H9 (cell line): Measurements from ENCODE around the gene TFIP11. TPM values are rescaled to one million over a fixed set of nuclear protein-coding genes. Genes with fewer than 3 reads are reported as not detected.

Source experiments
- DNase-seq: peaks from one replicate; pipeline ENCODE4 v3.0.0-alpha.2; 2017
- H2AFZ ChIP-seq: one replicate; pipeline ENCODE4 v1.6.1; 2013; ENCODE audit warnings: mild to moderate bottlenecking, low read length, control low read depth, moderate library complexity
- H2AK5ac ChIP-seq: 2 replicates; pipeline ENCODE4 v1.6.1; 2013; ENCODE audit warnings: low read length, control low read depth, mixed read lengths; ENCODE audit not compliant: insufficient read length
- H2BK120ac ChIP-seq: one replicate; pipeline ENCODE4 v1.6.1; 2013; ENCODE audit warnings: low read depth, mild to moderate bottlenecking, low read length, control low read depth, inconsistent platforms; ENCODE audit not compliant: poor library complexity, severe bottlenecking
- H2BK12ac ChIP-seq: 2 replicates; pipeline ENCODE4 v1.6.1; 2013; ENCODE audit warnings: low read length, control low read depth, mixed read lengths, low read depth; ENCODE audit not compliant: insufficient read length
- H2BK15ac ChIP-seq: 2 replicates; pipeline ENCODE4 v1.6.1; 2013; ENCODE audit warnings: low read depth, low read length, control low read depth
- H2BK20ac ChIP-seq: one replicate; pipeline ENCODE4 v1.6.1; 2013; ENCODE audit warnings: low read depth, mild to moderate bottlenecking, low read length, control low read depth, inconsistent platforms; ENCODE audit not compliant: poor library complexity, severe bottlenecking
- H2BK5ac ChIP-seq: 2 replicates; pipeline ENCODE4 v1.6.1; 2013; ENCODE audit warnings: low read length, control low read depth, mixed read lengths; ENCODE audit not compliant: insufficient read length
- H3K14ac ChIP-seq: 2 replicates; pipeline ENCODE4 v1.6.1; 2013; ENCODE audit warnings: low read length, control low read depth; ENCODE audit not compliant: insufficient read depth
- H3K18ac ChIP-seq: 2 replicates; pipeline ENCODE4 v1.6.1; 2013; ENCODE audit warnings: low read depth, mild to moderate bottlenecking, mixed read lengths, low read length, control low read depth; ENCODE audit not compliant: insufficient read length
- H3K23ac ChIP-seq: 2 replicates; pipeline ENCODE4 v1.6.1; 2013; ENCODE audit warnings: low read length, control low read depth, mixed read lengths, low read depth; ENCODE audit not compliant: insufficient read length
- H3K23me2 ChIP-seq: 2 replicates; pipeline ENCODE4 v1.6.1; 2013; ENCODE audit warnings: low read depth, mild to moderate bottlenecking, mixed read lengths, low read length, control low read depth; ENCODE audit not compliant: insufficient read length, poor library complexity, severe bottlenecking
- H3K27ac ChIP-seq: 2 replicates; pipeline ENCODE4 v1.5.1; 2013; ENCODE audit warnings: low read length, control low read depth, mixed read lengths, low read depth; ENCODE audit not compliant: insufficient read length
- H3K27me3 ChIP-seq: 2 replicates; pipeline ENCODE4 v1.6.1; 2013; ENCODE audit warnings: low read length, control low read depth, inconsistent platforms; ENCODE audit not compliant: insufficient read depth
- H3K4ac ChIP-seq: 2 replicates; pipeline ENCODE4 v1.6.1; 2013; ENCODE audit warnings: low read depth, mild to moderate bottlenecking, control low read depth, inconsistent platforms, low read length, moderate library complexity
- H3K4me1 ChIP-seq: 2 replicates; pipeline ENCODE4 v1.6.1; 2013; ENCODE audit warnings: low read length, control low read depth, inconsistent platforms; ENCODE audit not compliant: insufficient read depth
- H3K4me2 ChIP-seq: 2 replicates; pipeline ENCODE4 v1.6.1; 2013; ENCODE audit warnings: low read length, control low read depth, mixed read lengths; ENCODE audit not compliant: insufficient read length, insufficient read depth
- H3K56ac ChIP-seq: 2 replicates; pipeline ENCODE4 v1.6.1; 2013; ENCODE audit warnings: low read depth, mild to moderate bottlenecking, mixed read lengths, low read length, control low read depth; ENCODE audit not compliant: insufficient read length
- H3K79me1 ChIP-seq: 2 replicates; pipeline ENCODE4 v1.6.1; 2013; ENCODE audit warnings: low read depth, mild to moderate bottlenecking, moderate library complexity, low read length, control low read depth, inconsistent platforms; ENCODE audit not compliant: insufficient read depth, poor library complexity, severe bottlenecking
- H3K79me2 ChIP-seq: 2 replicates; pipeline ENCODE4 v1.6.1; 2013; ENCODE audit warnings: low read length, control low read depth, inconsistent platforms; ENCODE audit not compliant: insufficient read depth
- H3K9ac ChIP-seq: 2 replicates; pipeline ENCODE4 v1.6.1; 2013; ENCODE audit warnings: low read length, control low read depth, mixed read lengths; ENCODE audit not compliant: insufficient read length; ENCODE audit errors: extremely low read depth
- H3K9me3 ChIP-seq: one replicate; pipeline ENCODE4 v1.6.1; 2013; ENCODE audit warnings: low read depth, low read length, inconsistent platforms; ENCODE audit not compliant: control insufficient read depth
- H3T11ph ChIP-seq: one replicate; pipeline ENCODE4 v1.6.1; 2013; ENCODE audit warnings: mild to moderate bottlenecking, low read length, control low read depth, inconsistent platforms
- H4K20me1 ChIP-seq: one replicate; pipeline ENCODE4 v1.6.1; 2013; ENCODE audit not compliant: control insufficient read depth, insufficient read length, insufficient read depth
- H4K5ac ChIP-seq: 2 replicates; pipeline ENCODE4 v1.6.1; 2013; ENCODE audit warnings: low read depth, mild to moderate bottlenecking, mixed read lengths, low read length, control low read depth; ENCODE audit not compliant: insufficient read length
- H4K8ac ChIP-seq: replicated peaks from 2 replicates; pipeline ENCODE4 v1.6.1; 2013; ENCODE audit warnings: low read length, control low read depth, mixed read lengths, low read depth; ENCODE audit not compliant: insufficient read length
- H4K91ac ChIP-seq: 2 replicates; pipeline ENCODE4 v1.6.1; 2013; ENCODE audit warnings: low read depth, mild to moderate bottlenecking, moderate library complexity, mixed read lengths, low read length, control low read depth; ENCODE audit not compliant: insufficient read length
- H3K27ac Mint-ChIP-seq, 3 experiments: 2 replicates in 2 of 3; 3 replicates in 1 of 3; pipeline ENCODE4 v1.8.0; 2020 to 2021; ENCODE audit warnings: mixed read lengths in 3 of 3, mild to moderate bottlenecking in 1 of 3, moderate library complexity in 1 of 3
- H3K27me3 Mint-ChIP-seq: 2 replicates; pipeline ENCODE4 v1.8.0; 2021; ENCODE audit warnings: low read depth, mild to moderate bottlenecking, moderate library complexity, mixed read lengths
- H3K36me3 Mint-ChIP-seq, 3 experiments: 2 replicates in 2 of 3; 3 replicates in 1 of 3; pipeline ENCODE4 v1.8.0; 2020 to 2021; ENCODE audit warnings: low read depth in 3 of 3, mixed read lengths in 3 of 3; ENCODE audit not compliant: insufficient read depth in 1 of 3
- H3K4me1 Mint-ChIP-seq, 2 experiments: 2 replicates each; pipeline ENCODE4 v1.8.0; 2020; ENCODE audit warnings: mixed read lengths in 2 of 2
- H3K4me3 Mint-ChIP-seq, 2 experiments: 2 replicates in 1 of 2; 3 replicates in 1 of 2; pipeline ENCODE4 v1.8.0; 2020 to 2021; ENCODE audit warnings: mild to moderate bottlenecking in 2 of 2, mixed read lengths in 2 of 2, moderate library complexity in 1 of 2
- H3K9me3 Mint-ChIP-seq, 2 experiments: 2 replicates in 1 of 2; 3 replicates in 1 of 2; pipeline ENCODE4 v1.8.0; 2020; ENCODE audit warnings: mild to moderate bottlenecking in 2 of 2, mixed read lengths in 2 of 2, moderate library complexity in 1 of 2
- CTCF ChIP-seq: fragments of 200-600 bp; sonication (generic); conservative IDR thresholded peaks from 3 replicates; pipeline ENCODE4 v1.8.0; 2021; ENCODE audit warnings: antibody characterized with exemption, mild to moderate bottlenecking
- WGBS: extraction: QIAGEN DNeasy Blood & Tissue Kit; methylation state at CpG from one replicate; pipeline ENCODE4 v1.1.7; 2013; ENCODE audit warnings: missing lambda C conversion rate, low lambda C conversion rate, mixed read lengths; ENCODE audit not compliant: insufficient read length; ENCODE audit errors: extremely low coverage; 5-methylcytosine and 5-hydroxymethylcytosine counted together
- total RNA-seq: library from RNA; stranded (reverse); gene quantifications from 2 replicates; pipeline ENCODE4 v1.2.1, GENCODE V29; 2021

TFIP11 gene
- total RNA-seq, 1 experiment from 2014 or later: 36.4 TPM

- Histone ChIP-seq H4K8ac (no peak overlapping the region), H3K18ac (no peak overlapping the region), H3K79me2 (no peaks in the 10 kb centered on the region), H3K14ac (no peak overlapping the region), H4K91ac (no peak overlapping the region), H2AK5ac (no peak overlapping the region), H2AFZ (no peak overlapping the region), H3K4ac (no peak overlapping the region), H2BK120ac (no peak overlapping the region), H3T11ph (no peak overlapping the region), H3K23ac (no peak overlapping the region), H2BK20ac (no peak overlapping the region), H2BK12ac (no peak overlapping the region), H3K4me2 (no peak overlapping the region), H3K4me1 (no peaks in the 10 kb centered on the region), H3K9me3 (no peaks in the 10 kb centered on the region), H2BK15ac (no peak overlapping the region), H3K79me1 (no peaks in the 10 kb centered on the region), H3K27ac (no peak overlapping the region), H2BK5ac (no peak overlapping the region), H3K23me2 (no peaks in the 10 kb centered on the region), H3K56ac (no peak overlapping the region), H4K20me1 (no peaks in the 10 kb centered on the region), H4K5ac (no peak overlapping the region), H3K27me3 (no peaks in the 10 kb centered on the region), H3K9ac (no peak overlapping the region)
- no CpG with 5 or more reads among the region's 5 CpGs for WGBS
- Mint-ChIP-seq H3K4me3 (no peak overlapping the region), H3K4me1 (peaks cover 3 to 5% of the 10 kb centered on the region in 2 experiments), H3K9me3 (no peaks in the 10 kb centered on the region), H3K36me3 (peaks cover 37 to 79% (median 65%) of the 10 kb centered on the region in 3 experiments), H3K27ac (no peak overlapping the region), H3K27me3 (peaks cover 2% of the 10 kb centered on the region; the same call in 1 of the 2 replicates)
- TF ChIP-seq CTCF: no peak
- no peak for DNase-seq
These were observed 46.1 kb downstream of the TFIP11 start for GRCh38 chr22:26466196-26466595.
